ENCODE data around the gene N4BP2.

N4BP2 gene

DNA sequence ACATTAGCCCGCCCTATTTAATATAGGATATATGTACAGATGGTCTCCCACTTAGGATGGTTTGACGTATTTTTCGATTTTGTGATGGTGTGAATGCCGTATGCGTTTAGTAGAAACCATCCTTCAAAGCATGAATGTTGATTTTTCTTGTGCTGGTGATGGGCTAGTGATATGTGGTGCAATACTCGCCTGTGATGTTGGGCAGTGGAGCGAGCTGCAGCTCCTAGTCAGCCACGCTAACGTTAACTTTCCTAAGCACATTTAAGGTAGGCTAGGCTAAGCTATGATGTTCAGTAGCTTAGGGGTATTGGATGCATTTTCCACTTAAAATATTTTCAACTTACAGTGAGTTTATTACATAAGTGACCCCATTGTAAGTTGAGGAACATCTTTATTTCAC, 103.6 kb downstream of the N4BP2 start:
- CTCF ChIA-PET = no interaction called here
- no peak for DNase-seq (ENCODE audit: low spot score)
- no peak overlapping the region for H3K27ac ChIP-seq
- TF ChIP-seq, protein P1, sequence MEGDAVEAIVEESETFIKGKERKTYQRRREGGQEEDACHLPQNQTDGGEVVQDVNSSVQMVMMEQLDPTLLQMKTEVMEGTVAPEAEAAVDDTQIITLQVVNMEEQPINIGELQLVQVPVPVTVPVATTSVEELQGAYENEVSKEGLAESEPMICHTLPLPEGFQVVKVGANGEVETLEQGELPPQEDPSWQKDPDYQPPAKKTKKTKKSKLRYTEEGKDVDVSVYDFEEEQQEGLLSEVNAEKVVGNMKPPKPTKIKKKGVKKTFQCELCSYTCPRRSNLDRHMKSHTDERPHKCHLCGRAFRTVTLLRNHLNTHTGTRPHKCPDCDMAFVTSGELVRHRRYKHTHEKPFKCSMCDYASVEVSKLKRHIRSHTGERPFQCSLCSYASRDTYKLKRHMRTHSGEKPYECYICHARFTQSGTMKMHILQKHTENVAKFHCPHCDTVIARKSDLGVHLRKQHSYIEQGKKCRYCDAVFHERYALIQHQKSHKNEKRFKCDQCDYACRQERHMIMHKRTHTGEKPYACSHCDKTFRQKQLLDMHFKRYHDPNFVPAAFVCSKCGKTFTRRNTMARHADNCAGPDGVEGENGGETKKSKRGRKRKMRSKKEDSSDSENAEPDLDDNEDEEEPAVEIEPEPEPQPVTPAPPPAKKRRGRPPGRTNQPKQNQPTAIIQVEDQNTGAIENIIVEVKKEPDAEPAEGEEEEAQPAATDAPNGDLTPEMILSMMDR (conservative IDR thresholded peaks at IDR 0.05; ENCODE audit: low read depth) = no peak
- POLR2A ChIA-PET (ENCODE audit: low non-redundant PET) = no interaction called here

DNA sequence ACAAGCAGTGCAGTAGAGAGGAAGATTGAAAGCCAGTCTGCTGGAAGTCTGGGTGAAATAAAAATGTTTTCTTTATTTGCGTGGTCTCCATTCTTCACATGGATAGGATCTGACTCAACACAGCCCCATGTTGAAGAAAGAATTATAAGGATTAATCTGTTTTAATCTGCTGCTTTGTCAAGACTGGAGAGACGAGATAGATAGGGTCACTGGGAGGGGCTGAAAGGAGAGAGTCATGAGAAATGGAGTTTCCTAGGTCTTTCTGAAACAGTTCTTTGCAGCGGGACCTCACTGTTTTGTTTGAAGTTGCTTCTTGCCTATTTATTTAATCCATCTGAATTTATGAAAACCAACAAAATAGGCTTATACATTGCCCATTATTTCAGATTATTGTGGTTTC, 107.8 kb downstream of the N4BP2 start:
- DNase-seq (ENCODE audit: low spot score) = no peak
- TF ChIP-seq, protein P1 (conservative IDR thresholded peaks at IDR 0.05; ENCODE audit: low read depth) = no peak
- CTCF ChIA-PET = interaction anchor here (0.6 kb wide), 1 partner anchor 143 kb away, joined by 4 read pairs; no protein-coding TSS in a partner anchor
- H3K27ac ChIP-seq = no peak overlapping the region
- POLR2A ChIA-PET (ENCODE audit: low non-redundant PET) = no interaction called here

DNA sequence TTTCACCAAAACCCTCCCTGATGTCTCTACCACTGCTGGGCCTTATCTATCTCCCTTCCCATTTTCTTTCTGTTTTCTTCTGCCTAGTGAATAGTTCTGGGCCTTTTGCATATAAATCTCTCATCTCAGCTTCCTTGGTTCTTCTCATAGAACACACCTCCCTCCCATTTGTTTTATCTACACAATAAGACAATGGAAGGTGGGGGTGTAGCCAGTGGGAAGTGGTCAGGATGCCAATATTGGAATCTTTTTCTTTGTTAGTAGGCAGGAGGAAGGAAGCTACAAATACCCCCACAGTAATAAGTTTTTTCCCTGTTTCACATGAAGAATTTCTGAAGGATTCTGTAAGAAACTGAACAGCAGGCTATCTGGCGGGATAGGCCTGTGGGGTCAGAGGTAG, 109.3 kb downstream of the N4BP2 start:
- ChIA-PET CTCF (no interaction called here), POLR2A (ENCODE audit: low non-redundant PET) (no interaction called here)
- DNase-seq (ENCODE audit: low spot score) = no peak
- no peak overlapping the region for H3K27ac ChIP-seq
- TF ChIP-seq, protein P1 (conservative IDR thresholded peaks at IDR 0.05; ENCODE audit: low read depth) = no peak

DNA sequence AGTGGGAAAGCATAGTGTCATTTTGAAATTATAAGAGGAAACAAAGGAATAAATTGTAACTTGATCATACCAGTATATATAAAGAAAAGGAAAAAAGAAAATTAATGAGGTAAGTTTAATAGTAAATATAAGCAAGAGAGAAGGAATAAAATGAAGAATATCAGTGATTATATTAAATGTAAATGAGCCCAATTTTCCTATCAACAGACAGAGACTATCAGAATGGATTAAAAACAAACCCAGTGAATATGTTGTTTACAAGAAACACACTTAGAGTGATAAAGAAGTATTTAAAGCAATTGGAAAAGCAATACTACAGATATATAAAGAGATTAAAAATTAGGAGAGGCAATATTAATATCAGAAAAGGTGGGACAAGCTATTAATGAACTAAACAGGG, 111.4 kb downstream of the N4BP2 start:
- H3K27ac ChIP-seq = no peak overlapping the region
- ChIA-PET POLR2A (ENCODE audit: low non-redundant PET) (no interaction called here), CTCF (no interaction called here)
- no peak for DNase-seq (ENCODE audit: low spot score)
- TF ChIP-seq, protein P1 (conservative IDR thresholded peaks at IDR 0.05; ENCODE audit: low read depth) = no peak

DNA sequence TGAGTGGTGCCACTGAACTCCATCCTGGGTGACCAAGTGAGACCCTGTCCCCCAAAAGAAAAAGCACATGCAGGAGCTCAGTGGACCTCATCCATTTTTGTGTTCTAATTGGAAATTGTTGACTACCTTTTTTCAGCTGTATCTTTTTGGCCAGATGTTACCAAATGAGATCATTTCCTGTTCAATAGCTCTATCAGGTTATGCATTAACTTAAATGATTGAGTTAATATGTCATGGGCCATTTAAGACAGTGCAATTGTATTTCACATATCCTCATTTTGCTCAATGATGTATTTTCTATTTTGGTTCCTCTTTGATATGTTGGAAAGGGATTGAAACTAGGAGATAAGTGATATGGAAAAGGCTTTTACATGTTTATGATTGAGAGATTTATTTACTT, 113.9 kb downstream of the N4BP2 start:
- CTCF ChIA-PET = no interaction called here

DNA sequence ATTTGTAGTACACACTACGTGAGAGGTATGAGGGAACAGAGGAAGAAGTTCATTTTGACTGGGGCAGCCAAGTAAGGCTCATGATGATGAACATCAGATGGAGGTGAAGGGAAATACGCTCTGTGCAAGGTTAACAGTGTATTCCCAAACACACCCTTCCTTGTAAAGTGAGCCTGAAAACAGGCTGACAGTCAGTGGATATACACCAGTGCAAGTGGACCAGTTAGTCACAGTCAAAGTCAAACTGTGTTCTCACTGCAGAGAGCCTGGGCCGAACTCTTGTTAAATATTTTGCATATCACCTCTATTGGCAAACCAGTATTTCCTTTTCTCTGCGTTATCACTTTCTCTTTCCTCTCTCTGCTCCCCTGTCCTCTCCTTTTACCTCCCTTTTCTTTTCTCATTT, 116.8 kb downstream of the N4BP2 start:
- CTCF ChIA-PET = no interaction called here
- POLR2A ChIA-PET (ENCODE audit: low non-redundant PET) = no interaction called here

More for the DNA sequence above, 113.9 kb downstream of the N4BP2 start:
- TF ChIP-seq, protein P1 (conservative IDR thresholded peaks at IDR 0.05; ENCODE audit: low read depth) = no peak
- no peak for DNase-seq (ENCODE audit: low spot score)
- POLR2A ChIA-PET (ENCODE audit: low non-redundant PET) = no interaction called here
- no peak overlapping the region for H3K27ac ChIP-seq

More for the DNA sequence above, 116.8 kb downstream of the N4BP2 start:
- no peak for DNase-seq (ENCODE audit: low spot score)
- TF ChIP-seq, protein P1 (conservative IDR thresholded peaks at IDR 0.05; ENCODE audit: low read depth) = no peak
- no peak overlapping the region for H3K27ac ChIP-seq
